Stimulated activated CD8-positive, alpha-beta memory T cell treated with anti-CD3 and anti-CD28 coated beads, Interleukin-12 subunit alpha, Interleukin-12 subunit beta, amount 100 ng/mL, for 24 hours (primary cell): ENCODE results near the gene MAGIX.
"Not testable (repeated sequence)": the region's sequence is repeated elsewhere in the genome, so short reads cannot be mapped to it uniquely, and the experiment has no call there.

ENCODE experiments used
- DNase-seq: peaks from one replicate; pipeline ENCODE4 v3.0.0-alpha.2; 2020; ENCODE audit errors: extremely low read depth

The MAGIX gene

GRCh38 chrX:49160908-49161307, 1.6 kb upstream of the MAGIX start:
- DNase-seq: no peak

GRCh38 chrX:49161632-49162031, 926 bp upstream of the MAGIX start:
- DNase-seq: no peak

DNA sequence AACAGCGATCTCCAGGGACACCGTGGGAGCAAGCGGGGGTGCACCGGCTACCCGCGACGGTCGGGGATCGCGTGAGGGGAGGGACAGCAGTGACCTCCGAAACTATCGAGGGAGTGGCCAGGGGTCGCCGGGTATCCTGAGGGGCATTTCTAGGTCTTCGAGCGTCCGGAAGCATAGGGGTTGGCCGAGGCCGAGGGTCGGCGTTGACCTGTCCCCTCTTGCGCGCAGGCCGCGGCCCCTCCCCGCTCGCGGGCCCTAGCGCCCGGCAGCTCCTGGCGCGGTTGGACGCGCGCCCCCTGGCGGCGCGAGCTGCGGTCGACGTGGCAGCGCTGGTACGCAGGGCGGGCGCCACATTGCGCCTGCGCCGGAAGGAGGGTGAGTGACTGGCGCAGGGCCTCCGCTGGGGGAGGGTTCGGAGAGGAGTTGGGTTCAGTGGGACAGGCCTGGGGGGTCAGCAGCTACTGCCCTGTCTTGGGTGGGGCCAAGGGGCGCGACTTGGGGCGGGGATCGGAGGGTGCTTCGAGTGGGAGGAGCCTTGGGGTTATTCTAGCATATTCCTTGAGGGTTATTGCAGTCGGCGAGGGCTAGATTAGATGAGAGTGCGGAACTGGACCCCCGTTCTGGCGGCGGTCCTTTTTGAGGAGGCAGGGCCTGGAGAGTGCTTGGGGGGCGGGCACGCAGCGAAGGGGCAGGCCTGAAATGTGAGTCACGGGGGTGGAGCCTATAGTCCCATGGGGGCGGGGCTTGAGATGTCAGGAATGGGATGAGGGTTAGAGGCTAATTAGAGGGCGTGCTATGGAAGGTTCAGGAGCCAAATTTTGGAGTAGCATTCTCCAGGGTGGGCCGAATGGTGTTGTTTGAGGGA, 1.2 kb downstream of the MAGIX start:
- no peak for DNase-seq

DNA sequence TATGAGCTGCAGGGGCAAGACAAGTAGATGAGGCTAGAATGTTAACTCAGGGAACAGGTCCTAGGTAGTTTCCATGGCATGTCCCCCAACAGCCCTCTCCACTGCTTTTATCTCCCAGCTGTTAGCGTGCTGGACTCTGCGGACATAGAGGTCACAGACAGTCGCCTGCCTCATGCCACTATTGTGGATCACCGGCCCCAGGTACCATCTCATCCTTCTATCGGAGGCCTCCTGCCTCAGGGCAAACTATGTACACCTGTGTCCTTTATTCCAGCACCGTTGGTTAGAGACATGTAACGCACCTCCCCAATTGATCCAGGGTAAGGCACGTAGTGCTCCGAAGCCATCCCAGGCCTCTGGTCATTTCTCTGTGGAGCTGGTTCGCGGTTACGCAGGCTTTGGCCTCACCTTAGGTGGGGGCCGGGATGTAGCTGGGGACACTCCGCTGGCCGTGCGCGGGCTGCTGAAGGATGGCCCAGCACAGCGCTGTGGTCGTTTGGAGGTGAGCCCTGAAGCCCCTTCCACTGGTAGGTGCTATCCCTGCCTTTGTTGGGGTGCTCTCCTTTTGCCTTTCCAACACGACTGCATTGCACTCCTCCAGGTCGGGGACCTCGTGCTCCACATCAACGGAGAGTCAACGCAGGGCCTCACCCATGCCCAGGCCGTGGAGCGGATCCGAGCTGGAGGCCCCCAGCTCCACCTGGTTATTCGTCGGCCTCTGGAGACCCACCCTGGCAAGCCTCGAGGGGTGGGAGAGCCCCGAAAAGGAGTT, 2.2 kb downstream of the MAGIX start:
- no peak for DNase-seq

DNA sequence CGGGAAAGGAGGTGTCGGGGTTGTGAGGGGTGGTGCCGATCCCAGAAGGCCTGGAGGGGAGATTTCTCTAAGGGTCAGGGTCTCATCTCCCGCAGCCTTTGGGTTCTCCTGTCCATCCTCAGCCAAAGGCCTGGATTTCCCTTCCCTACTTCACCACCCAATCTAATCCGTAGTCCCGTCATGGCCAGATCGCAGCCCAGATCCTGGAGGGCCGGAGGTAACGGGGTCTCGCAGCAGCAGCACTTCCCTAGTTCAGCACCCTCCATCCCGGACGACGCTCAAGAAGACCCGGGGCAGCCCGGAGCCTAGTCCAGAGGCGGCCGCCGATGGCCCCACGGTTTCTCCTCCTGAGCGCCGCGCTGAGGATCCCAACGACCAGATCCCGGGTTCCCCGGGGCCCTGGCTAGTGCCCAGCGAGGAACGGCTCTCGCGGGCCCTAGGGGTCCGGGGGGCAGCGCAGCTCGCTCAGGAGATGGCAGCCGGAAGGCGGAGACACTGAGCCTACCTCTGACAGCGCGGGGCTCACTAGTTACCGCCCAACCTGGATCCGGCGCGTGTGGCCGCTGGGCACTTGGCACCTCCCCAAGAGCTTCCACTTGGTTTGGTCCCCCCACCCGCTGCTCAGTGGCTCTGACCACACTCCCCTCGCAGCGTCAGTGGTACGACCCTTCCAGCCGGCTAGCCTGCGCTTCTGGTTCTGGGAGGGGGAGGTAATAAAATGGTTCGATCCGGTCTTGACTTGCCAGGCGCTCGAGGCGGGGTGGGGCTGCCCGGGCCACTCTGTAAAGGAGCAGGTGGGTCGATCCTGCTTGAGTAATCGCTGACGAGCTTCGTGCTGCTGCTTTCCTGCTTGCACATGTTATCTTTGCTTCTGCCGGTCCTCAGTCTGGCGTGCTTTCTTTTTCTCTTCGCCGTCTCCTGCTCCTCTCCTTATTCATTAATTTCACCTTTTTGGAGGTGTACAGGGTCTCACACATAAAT, 3.6 kb downstream of the MAGIX start:
- DNase-seq: no peak

GRCh38 chrX:49166914-49167739, 4.6 kb downstream of the MAGIX start:
- no peak for DNase-seq

DNA sequence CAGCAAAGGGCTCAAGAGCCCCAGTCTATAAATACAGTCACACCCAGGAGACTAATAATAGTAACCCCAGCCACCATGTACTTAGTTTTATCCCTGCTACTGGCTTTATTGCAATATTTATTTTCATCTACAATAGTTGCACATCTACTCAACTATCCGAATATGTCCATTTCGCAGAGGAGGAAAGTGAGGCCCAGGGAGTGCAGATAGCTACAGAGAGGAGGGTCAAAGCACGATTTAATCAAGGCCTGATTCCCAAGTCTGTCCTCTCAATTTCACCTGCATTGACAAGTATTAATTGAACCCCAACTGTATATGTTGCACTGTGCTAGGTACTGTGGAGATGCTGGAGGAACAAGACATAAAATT, 5.2 kb downstream of the MAGIX start:
- no peak for DNase-seq

DNA sequence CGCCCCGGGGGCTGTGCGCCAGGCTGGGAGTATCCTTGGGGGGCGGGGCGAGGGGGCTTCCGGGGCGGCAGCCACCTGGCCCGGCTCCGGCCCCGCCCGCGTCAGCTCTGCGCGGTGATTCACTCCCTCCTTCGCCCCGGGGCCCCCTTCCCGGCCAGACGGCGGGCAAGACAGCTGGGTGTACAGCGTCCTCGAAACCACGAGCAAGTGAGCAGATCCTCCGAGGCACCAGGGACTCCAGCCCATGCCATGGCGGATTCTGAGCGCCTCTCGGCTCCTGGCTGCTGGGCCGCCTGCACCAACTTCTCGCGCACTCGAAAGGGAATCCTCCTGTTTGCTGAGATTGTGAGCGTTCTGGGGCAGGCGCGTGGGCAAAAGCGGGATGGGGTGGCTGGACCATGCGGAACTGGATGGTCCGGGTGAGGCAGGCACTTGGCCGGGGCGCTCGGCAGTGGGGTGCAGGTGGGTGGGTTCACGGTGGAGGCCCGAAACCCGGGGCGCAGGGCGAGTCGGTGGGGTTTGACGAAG, 9.3 kb downstream of the MAGIX start, which contains the start of gene PLP2:
Gene PLP2 (plus strand): TSS at position 147 of the 528 bp plus-strand sequence. CDS start 103 bp downstream, at position 250.
- DNase-seq: no peak

- DNase-seq: no peak
Measured at GRCh38 chrX:49172280-49172780, 9.8 kb downstream of the MAGIX start.

DNA sequence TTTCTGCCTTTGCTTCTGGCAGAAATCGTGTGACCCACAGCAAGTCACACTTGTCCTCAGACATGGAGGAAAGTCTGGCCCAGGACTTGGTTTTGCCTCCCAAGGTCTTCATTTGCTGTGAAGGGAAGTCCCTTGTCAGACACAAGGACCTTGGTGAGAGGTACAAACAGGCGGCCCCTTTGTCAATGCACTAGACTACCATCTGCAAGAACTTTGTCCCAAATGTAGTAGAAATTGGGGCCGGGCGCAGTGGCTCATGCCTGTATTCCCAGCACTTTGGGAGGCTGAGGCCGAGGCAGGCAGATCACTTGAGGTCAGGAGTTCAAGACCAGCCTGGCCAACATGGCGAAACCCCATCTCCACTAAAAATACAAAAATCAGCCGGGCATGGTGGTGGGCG, 11.0 kb downstream of the MAGIX start:
- DNase-seq: not testable (repeated sequence)

DNA sequence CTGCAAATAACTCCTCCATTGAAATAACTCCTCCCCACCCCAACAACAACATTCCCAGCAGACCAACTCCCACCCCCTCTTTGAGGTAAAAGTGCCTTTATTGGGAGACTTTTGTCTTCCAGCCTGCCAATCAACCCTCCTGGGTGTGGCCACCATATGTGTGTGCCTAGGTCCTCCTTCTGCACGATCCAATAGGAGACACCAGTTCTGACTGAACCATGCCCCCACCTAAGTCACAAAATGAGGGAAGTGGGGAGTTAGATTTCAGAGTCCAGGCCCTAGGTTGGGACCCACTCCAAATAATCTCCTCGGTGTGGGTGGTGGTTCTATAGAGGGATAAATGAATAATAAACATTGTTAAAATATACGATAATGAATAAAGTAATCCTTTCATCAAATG, 12.2 kb downstream of the MAGIX start:
- no peak for DNase-seq

DNA sequence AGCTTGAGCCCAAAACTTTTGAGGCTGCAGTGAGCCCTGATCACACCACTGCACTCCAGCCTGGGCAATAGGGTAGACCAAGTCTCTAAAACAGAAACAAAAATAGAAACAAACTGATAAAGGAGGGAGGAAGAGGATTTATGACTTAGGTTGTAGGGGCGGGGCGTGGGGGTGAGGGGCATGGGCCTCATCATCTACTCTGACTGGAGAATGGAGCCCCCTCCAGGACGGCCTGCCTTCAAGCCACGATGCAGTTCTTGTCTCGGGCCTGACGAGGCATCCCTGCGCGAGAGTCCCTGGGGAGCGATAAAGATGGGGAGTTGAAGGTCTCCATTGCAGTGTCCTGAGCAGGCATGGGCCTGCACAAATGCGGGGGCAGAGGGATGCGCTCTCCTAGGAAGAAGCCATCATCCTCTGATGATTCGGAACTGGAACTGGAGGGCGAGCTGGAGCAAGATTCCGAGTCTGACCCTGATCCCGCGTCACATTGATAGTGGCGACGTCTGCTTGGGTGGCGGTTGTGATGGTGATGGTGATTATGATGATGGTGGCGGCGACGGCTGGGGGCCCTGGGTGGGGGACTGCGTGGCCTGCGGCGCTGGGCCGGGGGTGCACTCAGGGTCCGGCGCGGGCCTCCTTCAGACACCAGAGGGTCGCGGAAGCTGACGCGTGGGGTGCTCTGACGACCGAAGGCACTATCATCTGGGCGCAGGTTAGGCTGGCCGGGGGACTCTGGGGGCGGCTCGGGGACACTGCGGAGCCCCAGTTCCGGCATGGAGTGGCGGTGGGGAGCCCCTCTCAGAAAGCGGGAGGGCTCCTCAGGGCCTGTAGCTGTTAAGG, 13.1 kb downstream of the MAGIX start:
- DNase-seq: no peak

GRCh38 chrX:49176421-49177326, 14.1 kb downstream of the MAGIX start:
- DNase-seq: no peak

GRCh38 chrX:49177338-49177833, 14.8 kb downstream of the MAGIX start:
- DNase-seq: no peak

DNA sequence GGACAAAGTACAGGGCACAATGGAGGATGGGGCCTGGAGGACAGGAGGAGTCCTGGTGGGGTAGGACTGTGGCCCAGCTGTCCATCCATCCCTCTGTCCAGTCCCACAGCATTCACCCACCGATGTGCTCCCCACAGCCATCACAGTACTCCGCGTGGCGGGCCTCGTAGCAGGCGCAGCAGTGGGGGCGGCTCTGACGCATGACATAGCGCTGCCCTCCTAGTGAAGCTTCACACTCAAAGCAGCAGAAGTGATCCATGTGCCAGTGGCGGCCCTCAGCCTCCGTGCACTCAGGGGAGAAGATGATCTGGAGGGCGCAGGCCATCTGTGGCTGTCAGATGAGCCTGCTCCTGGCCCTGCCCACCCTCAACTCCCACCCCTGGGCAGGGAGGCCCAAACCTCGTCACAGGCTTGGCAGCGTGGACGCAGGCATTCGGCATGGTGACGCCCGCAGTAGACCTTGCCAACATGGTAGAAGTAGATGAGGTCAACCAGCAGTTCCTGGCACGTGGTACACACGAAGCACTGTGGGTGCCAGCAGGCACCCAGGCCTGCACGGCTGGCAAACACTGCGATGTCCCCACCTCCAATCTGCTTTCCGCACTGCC, 15.4 kb downstream of the MAGIX start:
- DNase-seq: no peak

DNA sequence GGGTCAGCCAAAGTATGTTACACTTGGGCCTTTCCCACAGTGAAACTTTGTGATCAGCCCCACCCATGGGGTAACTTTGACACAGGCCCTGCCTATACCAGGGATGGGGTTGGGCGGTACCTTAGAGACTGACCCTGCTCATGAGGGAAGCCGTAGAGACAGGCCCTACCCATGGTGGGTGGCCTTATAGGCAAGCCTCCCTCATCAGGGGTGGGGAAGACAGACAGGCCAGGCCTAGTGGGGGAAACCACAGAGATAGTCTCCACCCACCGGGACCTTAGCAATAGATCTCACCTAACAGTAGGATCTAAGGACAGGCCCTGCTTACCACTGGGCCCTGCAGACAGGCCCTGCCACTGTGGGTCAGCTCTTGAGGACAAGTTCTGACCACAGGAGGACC, 16.0 kb downstream of the MAGIX start:
- DNase-seq: no peak

- no peak for DNase-seq
Measured at GRCh38 chrX:49179358-49179757, 16.8 kb downstream of the MAGIX start.
